NK-92 treated with Interleukin-12 subunit alpha and Interleukin-12 subunit beta, amount 100 ng/mL, for 24 hours (cell line): ENCODE measurements around the gene MBLAC2.

ENCODE experiments used
- DNase-seq: peaks from one replicate; lab custom pipeline; 2025; lab: John Stamatoyannopoulos, UW

MBLAC2 gene

GRCh38 chr5:90461288-90461687 lies 13.3 kb downstream of the MBLAC2 start:
- no peak for DNase-seq

DNA sequence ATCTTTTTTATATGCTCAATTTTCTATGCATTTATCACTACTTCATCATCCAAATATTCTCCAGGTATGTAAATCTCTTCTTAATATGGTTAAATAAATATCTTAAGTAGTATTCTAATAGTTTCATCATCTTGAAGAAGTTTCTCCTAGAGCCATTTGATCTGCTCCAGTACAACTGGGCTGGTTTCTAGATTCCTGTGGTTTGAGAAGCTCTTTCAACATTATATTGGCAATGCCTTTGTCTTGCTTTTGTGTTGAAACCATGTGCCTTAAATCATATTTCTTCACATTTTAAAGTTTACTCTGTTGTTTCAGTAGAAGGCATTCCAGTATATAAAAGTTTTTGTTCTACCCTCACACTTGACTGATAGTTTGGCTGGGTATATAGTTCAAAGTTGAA lies 27.6 kb downstream of the MBLAC2 start:
- no peak for DNase-seq

GRCh38 chr5:90440644-90441043 lies 33.9 kb downstream of the MBLAC2 start:
- no peak for DNase-seq

- no peak for DNase-seq
Observed at GRCh38 chr5:90438100-90438499, 36.5 kb downstream of the MBLAC2 start.

GRCh38 chr5:90437663-90438062 lies 36.9 kb downstream of the MBLAC2 start:
- no peak for DNase-seq

- DNase-seq = peak; percentile 21
Observed at GRCh38 chr5:90434116-90434714, 40.4 kb downstream of the MBLAC2 start.

- no peak for DNase-seq
Observed at GRCh38 chr5:90424245-90424644, 50.3 kb downstream of the MBLAC2 start.

GRCh38 chr5:90421136-90421535 lies 53.4 kb downstream of the MBLAC2 start:
- no peak for DNase-seq

GRCh38 chr5:90418214-90418613 lies 56.4 kb downstream of the MBLAC2 start:
- DNase-seq = no peak

DNA sequence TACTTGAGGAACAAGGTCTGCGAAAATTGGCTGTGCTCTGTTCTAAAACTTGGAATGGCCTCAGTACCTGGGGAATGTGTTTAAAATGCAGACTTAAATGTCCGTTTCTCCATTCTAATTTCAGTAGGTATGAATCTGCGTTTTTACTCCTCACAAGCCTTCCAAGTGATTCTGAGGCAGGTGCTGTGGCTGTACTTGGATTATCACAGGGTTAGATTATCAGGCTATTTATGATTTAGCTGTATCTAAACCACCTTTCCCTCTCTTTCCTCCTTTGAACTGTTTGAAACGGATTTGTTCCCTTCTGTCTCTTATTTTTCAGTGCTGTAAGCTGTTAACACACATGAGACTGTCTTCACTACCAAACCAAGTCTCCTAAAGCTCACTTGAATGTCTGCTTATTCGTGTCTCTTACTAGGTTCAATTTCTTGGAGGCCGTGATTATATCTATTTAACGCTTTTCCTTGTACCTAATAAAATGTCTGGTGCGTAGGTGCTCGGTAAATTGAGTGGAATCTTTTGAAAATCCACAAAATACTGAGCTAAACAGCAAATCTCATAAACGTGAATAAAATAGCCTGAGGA lies 64.3 kb downstream of the MBLAC2 start:
- no peak for DNase-seq

DNA sequence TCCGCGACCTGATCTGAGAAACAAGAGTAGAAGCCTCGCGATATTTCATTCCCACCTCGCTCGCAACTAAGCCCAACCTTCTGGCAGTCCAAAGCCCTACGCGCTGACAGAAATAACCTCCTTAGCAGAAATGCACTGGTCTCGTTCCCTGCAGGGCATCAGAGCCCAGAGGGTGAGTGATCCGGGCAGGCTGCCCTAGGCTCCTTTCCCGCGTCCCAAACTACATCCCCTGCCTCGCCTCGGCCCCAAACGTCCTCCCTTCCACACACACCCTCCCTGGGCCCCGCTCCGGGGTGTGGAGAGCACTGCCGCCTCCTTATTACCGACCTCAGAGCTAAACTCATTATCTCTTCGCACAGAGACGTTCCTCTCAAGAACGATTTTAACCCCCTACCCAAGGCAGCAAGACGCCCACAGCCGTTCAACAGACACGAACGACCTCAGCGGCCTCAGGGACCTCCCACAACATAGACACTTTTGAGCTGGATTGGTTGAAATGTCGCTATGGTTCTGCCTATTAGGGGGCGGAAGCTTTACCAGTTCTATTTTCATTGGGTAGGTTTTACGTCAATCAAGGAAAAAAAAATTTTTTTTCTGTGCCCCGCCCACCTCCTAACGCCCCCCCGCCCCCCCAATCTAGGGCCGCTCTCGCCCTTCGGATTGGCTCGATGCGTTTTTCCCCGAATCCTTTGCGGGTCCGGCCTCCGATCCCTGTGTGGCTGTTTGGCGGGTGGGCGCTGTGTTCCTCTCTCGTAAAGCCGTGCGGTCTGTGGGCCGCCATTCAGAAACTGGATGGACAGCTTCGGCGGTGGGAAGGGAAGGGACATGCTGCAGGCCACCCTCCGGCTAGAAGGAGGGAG lies 65.0 kb downstream of the MBLAC2 start, which contains the start of gene CETN3:
Gene CETN3, minus strand, starts transcription at position 439 of the 860 bp plus-strand sequence. Its CDS starts 95 bp downstream, at position 344.
- DNase-seq = peak; percentile 86

- no peak for DNase-seq
Observed at GRCh38 chr5:90408571-90409317, 65.8 kb downstream of the MBLAC2 start.
